Stimulated activated CD4-positive, alpha-beta T cell treated with anti-CD3 and anti-CD28 coated beads, Interleukin-2, amount 100 ng/mL, for 24 hours (primary cell): ENCODE results near the gene GSG1L.
"Not testable (repeated sequence)": the region's sequence is repeated elsewhere in the genome, so short reads cannot be mapped to it uniquely, and the experiment has no call there.

Source experiments
- DNase-seq, 2 donors: peaks; one replicate each; pipeline ENCODE4 v3.0.0-alpha.2; 2020

GSG1L gene

GRCh38 chr16:27977966-27978365, 85.5 kb downstream of the GSG1L start:
- DNase-seq = no peak

- DNase-seq = no peak
Measured at GRCh38 chr16:27976990-27977389, 86.5 kb downstream of the GSG1L start.

- DNase-seq = no peak
Measured at GRCh38 chr16:27974896-27975540, 88.5 kb downstream of the GSG1L start.

GRCh38 chr16:27973678-27974077, 89.8 kb downstream of the GSG1L start:
- DNase-seq = no peak

- peak; percentile 39 to 44 for DNase-seq
Measured at GRCh38 chr16:27972500-27972899, 91.0 kb downstream of the GSG1L start.

GRCh38 chr16:27969574-27969973, 93.9 kb downstream of the GSG1L start:
- no peak for DNase-seq

GRCh38 chr16:27967169-27967568, 96.3 kb downstream of the GSG1L start:
- DNase-seq = no peak

GRCh38 chr16:27966756-27967155, 96.8 kb downstream of the GSG1L start:
- DNase-seq = no peak

GRCh38 chr16:27965801-27966200, 97.7 kb downstream of the GSG1L start:
- no peak for DNase-seq

- no peak for DNase-seq
Measured at GRCh38 chr16:27963471-27963965, 100.0 kb downstream of the GSG1L start.

- DNase-seq = no peak
Measured at GRCh38 chr16:27962197-27962596, 101.3 kb downstream of the GSG1L start.

- DNase-seq = no peak
Measured at GRCh38 chr16:27961296-27961620, 102.3 kb downstream of the GSG1L start.

- DNase-seq = no peak
Measured at GRCh38 chr16:27960619-27961295, 102.8 kb downstream of the GSG1L start.

- DNase-seq = no peak
Measured at GRCh38 chr16:27959914-27960313, 103.6 kb downstream of the GSG1L start.

GRCh38 chr16:27954191-27954590, 109.3 kb downstream of the GSG1L start:
- DNase-seq = no peak

GRCh38 chr16:27952811-27953210, 110.7 kb downstream of the GSG1L start:
- DNase-seq = no peak

- DNase-seq = no peak
Measured at GRCh38 chr16:27951489-27952120, 111.9 kb downstream of the GSG1L start.

GRCh38 chr16:27950206-27950887, 113.2 kb downstream of the GSG1L start:
- no peak for DNase-seq

GRCh38 chr16:27947696-27948095, 115.8 kb downstream of the GSG1L start:
- no peak for DNase-seq

GRCh38 chr16:27945233-27945973, 118.1 kb downstream of the GSG1L start:
- no peak for DNase-seq

GRCh38 chr16:27943766-27944165, 119.7 kb downstream of the GSG1L start:
- no peak for DNase-seq

- not testable (repeated sequence) for DNase-seq
Measured at GRCh38 chr16:27942071-27942470, 121.4 kb downstream of the GSG1L start.

- DNase-seq = no peak
Measured at GRCh38 chr16:27935076-27935475, 128.4 kb downstream of the GSG1L start.
